Activated CD8-positive, alpha-beta memory T cell treated with anti-CD3 and anti-CD28 coated beads, Interleukin-2, amount 50 U/mL, for 1 hour (primary cell): ENCODE results near the gene MED14.

ENCODE experiments used
- DNase-seq: peaks from one replicate; pipeline ENCODE4 v3.0.0-alpha.2; 2020; ENCODE audit errors: extremely low read depth

The MED14 gene

DNA sequence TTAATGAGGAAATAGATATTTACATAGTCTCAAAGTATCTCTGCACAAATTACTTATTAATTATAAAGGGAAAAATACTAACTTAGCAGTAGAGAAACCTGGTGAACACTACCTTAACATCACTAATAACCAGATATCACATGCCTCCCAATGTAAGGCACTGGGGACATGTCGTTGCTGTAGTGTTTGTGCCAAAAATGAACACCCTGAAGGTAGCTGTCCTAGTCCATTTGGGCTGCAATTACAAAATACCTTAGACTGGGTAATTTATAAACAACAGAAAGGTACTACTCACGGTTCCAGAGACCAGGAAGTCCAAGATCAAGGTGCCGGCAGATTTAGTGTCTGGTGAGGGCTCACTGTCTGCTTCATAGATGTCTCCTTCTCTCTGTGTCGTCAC is 122.8 kb downstream of the MED14 start:
- no peak for DNase-seq

- DNase-seq, result no peak
These were observed 128.0 kb downstream of the MED14 start for GRCh38 chrX:40607381-40607780.

- no peak for DNase-seq
These were observed 131.9 kb downstream of the MED14 start for GRCh38 chrX:40603446-40603845.
